ENCODE results near the gene HOXC6.
"Not testable (repeated sequence)": the region's sequence is repeated elsewhere in the genome, so short reads cannot be mapped to it uniquely, and the experiment has no call there.

Gene HOXC6

DNA sequence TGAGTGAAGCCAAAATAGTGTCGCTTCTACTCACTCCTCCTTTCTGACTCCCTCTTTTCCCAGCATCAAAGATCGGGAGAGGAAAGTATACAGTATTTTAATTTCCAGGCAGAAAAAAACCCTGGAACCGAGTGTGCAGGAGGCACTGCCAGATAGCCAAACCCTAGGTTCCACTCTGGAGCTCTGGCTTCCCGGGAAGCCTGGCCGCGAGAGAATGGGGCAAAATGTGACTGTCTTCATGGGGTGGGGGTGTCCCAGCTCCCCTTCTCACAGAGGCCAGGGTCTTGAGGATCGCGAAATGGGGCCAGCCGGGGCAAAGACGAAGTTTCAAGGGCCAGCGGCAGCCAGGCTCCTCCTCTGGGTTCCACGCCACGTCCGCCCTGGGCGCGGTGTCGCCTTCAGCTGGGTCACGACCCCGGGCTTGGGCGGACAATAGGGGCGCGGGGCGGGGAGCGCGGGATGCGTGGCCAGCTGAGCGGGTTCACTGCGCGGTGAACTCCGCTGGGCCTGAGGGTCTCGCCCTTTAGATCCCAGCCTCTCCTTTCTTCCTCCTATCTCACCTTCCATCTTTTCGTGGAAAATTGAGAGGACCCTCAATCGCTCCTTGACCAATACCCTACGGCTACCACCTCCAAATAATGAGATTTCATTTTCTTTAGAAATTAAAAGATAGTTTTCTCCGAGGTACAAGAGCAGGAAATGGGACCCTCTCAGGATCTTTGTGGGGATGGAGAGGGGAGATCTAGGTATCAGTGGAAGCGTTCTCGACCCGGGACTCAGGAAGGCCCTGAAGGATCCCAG is 32.1 kb downstream of the HOXC6 start:
- FAIRE-seq, result no peak

DNA sequence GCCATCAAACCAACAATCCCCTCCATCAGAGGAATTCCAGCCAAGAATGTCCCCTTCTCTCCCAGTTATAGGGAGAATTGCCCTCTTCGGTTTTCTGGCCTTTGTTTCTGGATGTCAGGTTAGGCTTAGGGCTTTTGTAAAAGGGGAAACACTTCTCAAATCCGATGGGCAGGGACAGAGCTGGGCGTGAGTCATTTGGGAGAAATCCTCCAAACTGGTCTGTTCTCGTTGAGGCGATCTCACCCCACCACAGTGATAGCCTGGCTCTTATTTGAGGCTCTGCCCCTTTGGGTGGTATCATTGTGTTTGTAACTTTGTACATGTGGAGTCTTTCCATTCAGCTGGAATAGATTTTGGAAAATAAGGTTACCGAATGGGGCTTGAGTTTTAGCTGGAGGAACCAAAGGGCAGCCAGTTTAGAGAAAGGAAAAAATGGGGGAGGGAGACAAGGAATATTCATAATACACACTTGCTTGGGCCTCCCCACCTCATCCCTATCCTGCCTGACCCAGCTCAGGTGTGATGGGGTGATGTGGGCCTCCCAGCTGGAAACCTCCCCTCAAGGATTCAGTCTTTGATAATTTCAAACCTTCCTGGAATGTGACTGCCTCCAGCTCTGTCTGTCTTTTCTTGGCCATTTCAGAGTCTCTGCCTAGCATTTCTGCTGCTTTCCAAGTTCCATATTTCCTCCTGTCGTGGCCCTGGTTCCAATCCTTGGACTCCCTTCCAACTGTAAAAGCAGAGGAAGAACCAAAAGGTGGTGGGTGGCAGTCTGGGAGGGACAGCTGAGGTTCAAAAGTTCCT is 32.9 kb downstream of the HOXC6 start:
- no peak for FAIRE-seq

DNA sequence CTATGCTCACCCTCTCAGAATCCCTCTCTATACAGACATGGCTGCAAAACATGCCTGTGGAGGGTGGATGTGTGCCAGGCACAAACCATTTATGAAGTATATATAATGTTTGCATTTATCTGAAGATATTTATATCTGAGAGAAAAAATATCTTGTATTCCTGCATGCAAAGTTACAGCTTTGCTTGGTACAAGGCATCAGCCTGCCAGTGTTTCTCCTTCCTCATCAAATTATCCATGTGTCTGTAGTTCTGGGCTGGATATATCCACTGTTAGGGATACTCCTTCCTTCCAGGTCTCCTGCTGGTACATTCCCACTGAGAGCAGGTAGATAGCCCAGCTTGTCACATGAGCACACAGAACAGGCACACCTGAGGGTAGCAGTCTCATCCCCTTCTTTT is 37.4 kb downstream of the HOXC6 start:
- FAIRE-seq, result no peak

DNA sequence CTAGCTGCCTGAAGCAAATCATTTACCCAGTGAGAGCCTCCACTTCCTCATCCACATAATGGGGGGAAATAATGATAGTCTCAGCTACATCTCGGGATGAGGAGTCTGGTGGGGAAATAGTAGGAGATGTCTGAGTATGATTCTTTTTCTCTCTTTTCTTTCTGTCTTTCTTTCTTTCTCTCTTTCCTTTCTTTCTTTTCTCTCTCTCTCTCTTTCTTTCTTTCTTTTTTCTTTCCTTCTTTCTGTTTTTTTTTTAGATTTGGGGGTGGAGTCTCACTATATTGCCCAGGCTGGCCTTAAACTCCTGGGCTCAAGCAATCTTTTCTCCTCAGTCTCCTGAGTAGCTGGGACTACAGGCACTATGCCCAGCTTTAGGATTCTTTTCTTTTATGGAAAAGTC is 38.2 kb downstream of the HOXC6 start:
- no peak for FAIRE-seq

DNA sequence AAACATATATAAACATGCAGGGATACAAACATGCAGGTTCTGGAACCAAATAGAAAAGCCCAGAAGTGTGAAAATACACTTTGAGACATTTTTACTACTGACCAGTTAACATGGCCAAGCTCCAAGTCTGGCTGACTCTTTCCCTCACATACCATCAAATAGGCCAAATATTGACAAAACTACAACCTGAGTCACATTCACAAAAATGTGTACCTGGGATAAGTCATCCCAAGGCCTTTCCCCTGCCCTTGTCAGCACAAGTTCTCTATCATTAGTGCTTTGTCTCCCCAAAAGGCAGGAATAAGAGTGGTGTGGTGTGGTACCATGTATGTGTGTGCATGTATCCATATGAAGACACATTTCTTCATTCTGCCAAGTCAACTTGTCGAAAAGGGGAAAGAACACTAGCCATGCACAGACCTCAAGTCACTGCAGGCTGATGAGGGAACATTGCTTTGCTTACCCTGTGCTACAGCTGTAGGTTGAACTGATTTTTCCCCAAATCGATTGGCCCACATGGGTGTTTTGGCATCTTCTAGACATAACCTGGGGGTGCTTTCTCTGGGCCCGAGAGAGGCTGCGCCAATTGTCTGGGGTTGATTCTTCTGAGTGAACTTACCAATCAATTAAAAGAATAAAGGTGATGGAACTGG is 40.3 kb downstream of the HOXC6 start:
- no peak for FAIRE-seq

GRCh38 chr12:54071942-54072341 is 43.7 kb downstream of the HOXC6 start:
- no peak for FAIRE-seq

DNA sequence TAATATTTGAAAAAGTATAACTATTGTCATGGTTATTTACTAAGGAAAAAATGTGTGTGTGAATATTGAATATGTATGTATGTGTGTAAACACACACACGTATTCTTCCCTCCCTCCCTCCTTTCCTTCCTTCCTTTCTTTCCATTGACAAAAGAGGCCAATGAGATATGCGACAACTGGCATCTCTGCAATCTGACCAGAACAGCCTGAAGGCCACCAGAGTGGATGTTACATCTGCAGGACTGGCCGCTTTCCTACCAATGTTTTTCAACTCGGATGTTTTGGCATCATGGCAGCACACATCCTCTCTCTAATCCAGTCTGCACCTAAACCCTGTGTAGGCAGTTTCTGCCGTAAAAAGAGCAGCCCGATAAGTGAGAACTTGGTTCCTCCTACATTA is 46.1 kb downstream of the HOXC6 start:
- no peak for FAIRE-seq

DNA sequence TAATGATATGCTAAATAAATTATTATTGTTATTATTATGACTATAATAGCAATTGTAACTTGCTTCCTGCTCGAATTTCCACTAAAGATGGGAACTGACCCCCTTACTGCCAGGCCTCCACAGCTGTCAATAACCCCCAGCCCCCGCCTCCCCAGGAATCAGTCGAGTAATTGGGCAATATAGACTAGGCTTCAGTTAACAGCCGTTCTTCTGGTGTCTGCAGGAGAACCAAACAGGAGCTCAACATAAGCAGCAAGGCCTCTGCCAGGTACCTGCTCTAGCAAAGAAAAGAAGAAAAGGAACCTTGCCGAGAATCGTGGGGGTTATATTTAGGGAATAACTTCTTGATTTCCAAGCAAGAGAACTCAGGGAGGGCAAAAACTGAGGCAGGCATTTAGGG is 47.2 kb downstream of the HOXC6 start:
- no peak for FAIRE-seq

GRCh38 chr12:54075974-54076373 is 47.7 kb downstream of the HOXC6 start:
- no peak for FAIRE-seq

GRCh38 chr12:54077843-54078242 is 49.6 kb downstream of the HOXC6 start:
- not testable (repeated sequence) for FAIRE-seq

- FAIRE-seq, result not testable (repeated sequence)
Measured at GRCh38 chr12:54079115-54079514, 50.9 kb downstream of the HOXC6 start.
